PFSK-1 (cell line): ENCODE data around the gene SIPA1L3.

Experiments
- FOXP2 ChIP-seq: optimal IDR thresholded peaks from 2 replicates; pipeline ENCODE3; 2011; ENCODE audit warnings: borderline replicate concordance, control low read depth, inconsistent platforms; ENCODE audit not compliant: insufficient read depth; ENCODE audit errors: extremely low read length, extremely low read depth
- POLR2AphosphoS5 ChIP-seq: IDR thresholded peaks from 2 replicates; pipeline ENCODE4 v1.6.1; 2012; ENCODE audit warnings: low read depth, mild to moderate bottlenecking, control low read depth, low read length, moderate library complexity
- TAF1 ChIP-seq: IDR thresholded peaks from 2 replicates; pipeline ENCODE4 v1.6.1; 2012; ENCODE audit warnings: low read length, control low read depth, borderline replicate concordance; ENCODE audit not compliant: insufficient read depth
- TF ChIP-seq, protein P1 (sequence below), 2 experiments: IDR thresholded peaks; 2 replicates each; pipeline versions ENCODE4 v1.6.1 to v1.8.0; 2011 to 2012; ENCODE audit warnings: low read depth in 2 of 2, low read length in 2 of 2, control low read depth in 1 of 2, inconsistent platforms in 1 of 2, mild to moderate bottlenecking in 1 of 2, moderate library complexity in 1 of 2; ENCODE audit not compliant: insufficient read depth in 1 of 2

- TF ChIP-seq TAF1 (no peak), POLR2AphosphoS5 (no peak), FOXP2 (no peak)
- TF ChIP-seq, protein P1, sequence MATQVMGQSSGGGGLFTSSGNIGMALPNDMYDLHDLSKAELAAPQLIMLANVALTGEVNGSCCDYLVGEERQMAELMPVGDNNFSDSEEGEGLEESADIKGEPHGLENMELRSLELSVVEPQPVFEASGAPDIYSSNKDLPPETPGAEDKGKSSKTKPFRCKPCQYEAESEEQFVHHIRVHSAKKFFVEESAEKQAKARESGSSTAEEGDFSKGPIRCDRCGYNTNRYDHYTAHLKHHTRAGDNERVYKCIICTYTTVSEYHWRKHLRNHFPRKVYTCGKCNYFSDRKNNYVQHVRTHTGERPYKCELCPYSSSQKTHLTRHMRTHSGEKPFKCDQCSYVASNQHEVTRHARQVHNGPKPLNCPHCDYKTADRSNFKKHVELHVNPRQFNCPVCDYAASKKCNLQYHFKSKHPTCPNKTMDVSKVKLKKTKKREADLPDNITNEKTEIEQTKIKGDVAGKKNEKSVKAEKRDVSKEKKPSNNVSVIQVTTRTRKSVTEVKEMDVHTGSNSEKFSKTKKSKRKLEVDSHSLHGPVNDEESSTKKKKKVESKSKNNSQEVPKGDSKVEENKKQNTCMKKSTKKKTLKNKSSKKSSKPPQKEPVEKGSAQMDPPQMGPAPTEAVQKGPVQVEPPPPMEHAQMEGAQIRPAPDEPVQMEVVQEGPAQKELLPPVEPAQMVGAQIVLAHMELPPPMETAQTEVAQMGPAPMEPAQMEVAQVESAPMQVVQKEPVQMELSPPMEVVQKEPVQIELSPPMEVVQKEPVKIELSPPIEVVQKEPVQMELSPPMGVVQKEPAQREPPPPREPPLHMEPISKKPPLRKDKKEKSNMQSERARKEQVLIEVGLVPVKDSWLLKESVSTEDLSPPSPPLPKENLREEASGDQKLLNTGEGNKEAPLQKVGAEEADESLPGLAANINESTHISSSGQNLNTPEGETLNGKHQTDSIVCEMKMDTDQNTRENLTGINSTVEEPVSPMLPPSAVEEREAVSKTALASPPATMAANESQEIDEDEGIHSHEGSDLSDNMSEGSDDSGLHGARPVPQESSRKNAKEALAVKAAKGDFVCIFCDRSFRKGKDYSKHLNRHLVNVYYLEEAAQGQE (IDR thresholded peaks at IDR 0.05; ENCODE audit: insufficient read depth in 1 of 2, low read depth in 2 of 2, low read length in 2 of 2) = no peak
Observed at GRCh38 chr19:38255383-38256014, 348.5 kb downstream of the SIPA1L3 start.
